Sigmoid colon (tissue), 7 donors: ENCODE results near the gene CSE1L. TPM values are rescaled to one million over a fixed set of nuclear protein-coding genes. Genes with fewer than 3 reads are reported as not detected.
"Not testable (repeated sequence)": the region's sequence is repeated elsewhere in the genome, so short reads cannot be mapped to it uniquely, and the experiment has no call there.

Experiments
- DNase-seq: peaks from one replicate; pipeline ENCODE4 v3.0.0-alpha.2; 2019
- H3K27ac ChIP-seq, 4 donors: fragments of 200-600 bp; sonication (generic); one replicate each; pipeline ENCODE4 v1.5.1; 2016 to 2019; ENCODE audit warnings: mild to moderate bottlenecking in 1 of 4
- H3K27me3 ChIP-seq, 3 donors: fragments of 200-600 bp; sonication (generic); one replicate each; pipeline ENCODE4 v1.5.1; 2019; ENCODE audit warnings: mild to moderate bottlenecking in 1 of 3
- H3K36me3 ChIP-seq, 4 donors: fragments of 200-600 bp; sonication (generic); one replicate each; pipeline ENCODE4 v1.5.1; 2016 to 2019
- H3K4me1 ChIP-seq, 4 donors: fragments of 200-600 bp; sonication (generic); one replicate each; pipeline ENCODE4 v1.5.1; 2017 to 2019
- H3K4me3 ChIP-seq, 4 donors: fragments of 200-600 bp; sonication (generic); one replicate each; pipeline ENCODE4 v1.5.1; 2017 to 2019; ENCODE audit warnings: mild to moderate bottlenecking in 2 of 4, moderate library complexity in 1 of 4
- H3K9me3 ChIP-seq, 4 donors: fragments of 200-600 bp in 3 of 4; sonication (generic) in 3 of 4; one replicate each; pipeline versions ENCODE4 v1.5.1 to v1.6.1; 2013 to 2019
- CTCF ChIP-seq, 4 experiments: fragments of 450-650 bp in 3 of 4; fragments of 200-600 bp in 1 of 4; IDR thresholded peaks; one replicate each; pipeline ENCODE4 v1.5.1; 2016 to 2019; ENCODE audit warnings: antibody characterized with exemption in 4 of 4, mild to moderate bottlenecking in 3 of 4, moderate library complexity in 2 of 4
- EP300 ChIP-seq, 4 donors: sonication (generic); formaldehyde crosslinking; IDR thresholded peaks; one replicate each; pipeline ENCODE4 v1.6.1; 2017; ENCODE audit warnings: antibody characterized with exemption in 4 of 4
- POLR2A ChIP-seq, 2 donors: fragments of 450-650 bp; IDR thresholded peaks; one replicate each; pipeline ENCODE4 v1.6.1; 2016; ENCODE audit warnings: antibody characterized with exemption in 2 of 2, mild to moderate bottlenecking in 2 of 2, moderate library complexity in 2 of 2
- POLR2AphosphoS5 ChIP-seq, 4 donors: sonication (generic); formaldehyde crosslinking; IDR thresholded peaks; one replicate each; pipeline ENCODE4 v1.6.1; 2017; ENCODE audit warnings: antibody characterized with exemption in 4 of 4
- WGBS, 2 donors: extraction: QIAGEN DNeasy Blood & Tissue Kit; methylation state at CpG; one replicate each; pipeline ENCODE4 v1.1.7; 2013; 5-methylcytosine and 5-hydroxymethylcytosine counted together
- intact Hi-C: fragments of 100-400 bp; cut with DNase I; formaldehyde crosslinking; loops from one replicate; pipeline ENCODE4 v1.15.1; 2023
- polyA plus RNA-seq, 3 donors: library from polyadenylated mRNA; stranded (reverse); fragments of 200-250 nt; gene quantifications; one replicate each; pipeline ENCODE4 v1.2.3, GENCODE V29; 2013
- total RNA-seq, 4 donors: library from RNA; depleted of rRNA; stranded (reverse); fragments of >200 nt; gene quantifications; one replicate each; pipeline ENCODE4 v1.1.0, GENCODE V29; 2016
- donor health status: healthy with polysubstance abuse.
- donor health status: Bipolar disorder and iron deficiency.
- donor health status: healthy.

The CSE1L gene
- total and polyA plus RNA-seq, 7 donors = 10.2 to 43.9 (median 34.6) TPM

DNA sequence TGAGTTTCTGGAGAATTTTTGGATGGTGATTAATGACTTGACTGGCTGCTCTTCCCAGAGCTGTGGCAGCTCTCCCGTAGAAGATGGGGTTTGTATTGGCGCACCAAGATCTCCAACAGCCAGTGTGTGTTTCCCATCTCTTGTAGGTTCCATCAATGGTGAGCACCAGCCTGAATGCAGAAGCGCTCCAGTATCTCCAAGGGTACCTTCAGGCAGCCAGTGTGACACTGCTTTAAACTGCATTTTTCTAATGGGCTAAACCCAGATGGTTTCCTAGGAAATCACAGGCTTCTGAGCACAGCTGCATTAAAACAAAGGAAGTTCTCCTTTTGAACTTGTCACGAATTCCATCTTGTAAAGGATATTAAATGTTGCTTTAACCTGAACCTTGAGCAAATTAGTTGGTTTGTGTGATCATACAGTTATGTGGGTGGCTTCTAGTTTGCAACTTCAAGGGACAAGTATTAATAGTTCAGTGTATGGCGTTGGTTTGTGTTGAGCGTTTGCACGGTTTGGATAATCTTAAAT lies 50.2 kb downstream of the CSE1L start:
- Histone ChIP-seq H3K36me3 (peaks cover 10 to 87% (median 26%) of the 10 kb centered on the region in 4 donors), H3K27me3 (no peaks in the 10 kb centered on the region), H3K4me1 (no peaks in the 10 kb centered on the region), H3K9me3 (no peaks in the 10 kb centered on the region), H3K4me3 (no peak overlapping the region), H3K27ac (no peak overlapping the region)
- no peak for DNase-seq
- intact Hi-C loops = no loop called here
- TF ChIP-seq POLR2A (IDR thresholded peaks at IDR 0.05) (no peak), EP300 (IDR thresholded peaks at IDR 0.05) (no peak), CTCF (IDR thresholded peaks at IDR 0.05) (no peak), POLR2AphosphoS5 (IDR thresholded peaks at IDR 0.05) (no peak)
- 94 to 95% methylated on average over 7 of the region's 7 CpGs for WGBS, 2 donors

DNA sequence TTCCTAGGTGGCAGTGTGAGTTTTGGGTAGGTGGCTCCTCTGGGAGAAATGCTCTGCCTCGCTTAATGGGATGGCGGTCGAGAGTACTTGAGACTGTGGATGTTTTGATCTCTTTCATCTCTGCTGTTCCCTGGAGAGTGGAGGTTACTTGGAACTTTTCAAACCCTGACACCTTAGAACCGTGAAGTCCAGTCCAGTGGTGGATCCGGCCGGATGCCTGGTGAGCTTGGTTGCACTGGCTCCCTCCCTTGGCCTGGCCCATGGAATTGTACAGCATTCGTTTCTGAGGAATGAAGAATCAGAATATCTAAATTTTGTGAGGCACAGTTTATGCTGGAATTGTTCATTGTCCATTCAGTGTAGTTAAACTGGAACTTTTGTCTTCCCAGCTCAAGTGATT lies 51.0 kb downstream of the CSE1L start:
- peaks cover 5 to 87% (median 24%) of the 10 kb centered on the region in 4 donors for H3K36me3 ChIP-seq
- H3K4me1 ChIP-seq = no peaks in the 10 kb centered on the region
- no peak for TF ChIP-seq POLR2AphosphoS5 (IDR thresholded peaks at IDR 0.05)
- no peak for TF ChIP-seq CTCF (IDR thresholded peaks at IDR 0.05)
- TF ChIP-seq EP300 (IDR thresholded peaks at IDR 0.05) = no peak
- no peak for TF ChIP-seq POLR2A (IDR thresholded peaks at IDR 0.05)
- H3K4me3 ChIP-seq = no peak overlapping the region
- no peaks in the 10 kb centered on the region for H3K27me3 ChIP-seq
- DNase-seq = no peak
- H3K27ac ChIP-seq = no peak overlapping the region
- WGBS, 2 donors = 96 to 97% methylated on average over 7 of the region's 7 CpGs
- intact Hi-C loops = no loop called here
- H3K9me3 ChIP-seq = no peaks in the 10 kb centered on the region

DNA sequence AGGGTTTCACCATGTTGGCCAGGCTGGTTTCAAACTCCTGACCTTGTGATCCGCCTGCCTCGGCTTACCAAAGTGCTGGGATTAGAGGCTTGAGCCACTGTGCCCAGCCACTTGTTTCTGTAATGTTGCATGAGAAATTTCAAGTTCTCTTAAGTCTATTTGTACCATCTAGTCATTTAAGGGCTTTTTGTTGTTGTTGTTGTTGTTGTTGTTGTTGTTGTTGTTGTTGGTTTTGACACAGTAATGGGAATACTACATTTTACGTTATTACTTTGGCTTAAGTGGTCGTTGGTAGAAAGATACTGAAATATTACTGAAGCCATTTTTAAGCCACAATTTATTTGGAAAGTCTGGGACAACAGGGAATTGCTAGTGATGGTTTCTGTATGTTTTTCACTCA lies 52.0 kb downstream of the CSE1L start:
- DNase-seq = no peak
- WGBS, 2 donors = 91 to 94% methylated on average over 4 of the region's 4 CpGs
- H3K4me3 ChIP-seq = no peak overlapping the region
- intact Hi-C loops = no loop called here
- H3K27ac ChIP-seq = no peak overlapping the region
- TF ChIP-seq CTCF (IDR thresholded peaks at IDR 0.05) (no peak), EP300 (IDR thresholded peaks at IDR 0.05) (no peak), POLR2AphosphoS5 (IDR thresholded peaks at IDR 0.05) (no peak), POLR2A (IDR thresholded peaks at IDR 0.05) (no peak)
- peaks cover 12 to 87% (median 29%) of the 10 kb centered on the region in 4 donors for H3K36me3 ChIP-seq
- no peaks in the 10 kb centered on the region for H3K9me3 ChIP-seq
- no peaks in the 10 kb centered on the region for H3K4me1 ChIP-seq
- H3K27me3 ChIP-seq = no peaks in the 10 kb centered on the region

- intact Hi-C loops = no loop called here
- Histone ChIP-seq H3K27ac (no peak overlapping the region), H3K4me1 (no peaks in the 10 kb centered on the region), H3K4me3 (no peak overlapping the region), H3K27me3 (no peaks in the 10 kb centered on the region), H3K36me3 (peaks cover 13 to 89% (median 31%) of the 10 kb centered on the region in 4 donors), H3K9me3 (no peaks in the 10 kb centered on the region)
- DNase-seq = no peak
- WGBS, 2 donors = 91 to 97% methylated on average over 3 of the region's 3 CpGs
- no peak for TF ChIP-seq CTCF (IDR thresholded peaks at IDR 0.05)
Observed at GRCh38 chr20:49099011-49099410, 52.9 kb downstream of the CSE1L start.

GRCh38 chr20:49100292-49100691 lies 54.2 kb downstream of the CSE1L start:
- H3K4me3 ChIP-seq, H3K4me1 ChIP-seq, H3K27ac ChIP-seq, H3K27me3 ChIP-seq, intact Hi-C loops, DNase-seq, H3K9me3 ChIP-seq: not testable (repeated sequence)
- WGBS, 2 donors = 89 to 97% methylated on average over 5 of the region's 5 CpGs
- H3K36me3 ChIP-seq = peaks cover 13 to 81% (median 24%) of the 10 kb centered on the region in 4 donors
